ENCODE measurements around the gene APBB1IP.
"Not testable (repeated sequence)": the region's sequence is repeated elsewhere in the genome, so short reads cannot be mapped to it uniquely, and the experiment has no call there.

The APBB1IP gene

DNA sequence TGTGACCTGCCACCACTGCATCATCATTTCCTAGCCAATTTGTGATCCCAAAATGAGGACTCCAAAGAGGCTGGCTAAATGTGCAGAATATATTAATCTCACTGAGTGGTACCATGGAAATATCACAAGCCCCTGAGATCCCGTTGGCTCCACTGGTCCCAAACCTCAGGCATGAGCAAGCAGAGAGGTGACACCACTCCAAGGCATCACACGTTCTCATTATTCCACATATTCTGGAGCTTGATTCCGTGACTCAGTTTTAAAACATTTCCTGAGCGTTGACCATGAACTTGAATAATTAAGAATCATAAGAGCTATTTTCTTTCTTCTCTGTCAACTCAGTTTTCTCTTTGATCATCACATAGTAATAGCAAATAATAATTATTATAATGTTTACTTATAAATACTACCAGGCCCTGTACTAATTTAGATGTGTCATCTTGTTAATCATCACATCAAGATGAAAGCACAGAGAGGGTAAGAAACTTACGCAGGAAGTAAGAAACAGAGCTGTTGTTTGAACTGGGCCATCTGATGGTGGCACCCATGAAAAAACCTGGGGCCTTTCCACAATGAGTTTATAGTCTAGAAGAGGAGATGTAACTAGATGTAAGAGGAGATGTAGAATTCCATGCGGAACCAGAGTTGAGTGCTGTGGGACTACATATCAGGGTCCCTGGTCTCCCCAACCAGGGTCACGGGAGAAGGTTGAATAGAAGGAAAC, 3.5 kb downstream of the APBB1IP start:
- ATAC-seq (peak; percentile 9), DNase-seq (no peak)

DNA sequence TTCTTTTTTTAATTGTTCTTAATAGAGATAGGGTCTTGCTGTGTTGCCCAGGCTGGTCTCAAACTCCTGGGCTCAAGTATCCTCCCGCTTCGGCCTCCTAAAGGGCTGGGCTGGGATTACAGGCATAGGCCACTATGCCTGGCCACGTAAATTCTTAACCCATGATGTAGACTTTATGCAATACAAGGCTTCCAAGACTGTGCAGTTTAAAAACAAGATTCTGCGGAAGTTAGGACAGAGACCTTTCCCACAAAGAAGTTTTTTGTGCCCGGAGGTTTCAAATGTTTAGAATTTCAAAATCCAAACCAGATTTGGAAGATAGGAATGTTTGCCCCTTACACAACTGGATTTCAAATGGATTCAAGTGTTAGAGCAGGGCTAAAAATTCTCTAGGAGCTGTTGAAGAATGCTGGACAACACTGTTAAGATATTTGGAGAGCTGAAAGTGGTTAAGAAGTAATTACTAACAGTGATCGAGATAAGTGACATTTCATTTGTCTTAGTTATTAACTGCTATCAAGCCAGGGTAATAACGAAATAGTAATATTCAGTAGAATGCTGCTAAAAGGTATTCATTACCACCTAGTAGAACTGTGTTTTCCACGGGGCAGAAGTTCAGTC, 7.4 kb downstream of the APBB1IP start:
- DNase-seq (no peak), ATAC-seq (no peak)

DNA sequence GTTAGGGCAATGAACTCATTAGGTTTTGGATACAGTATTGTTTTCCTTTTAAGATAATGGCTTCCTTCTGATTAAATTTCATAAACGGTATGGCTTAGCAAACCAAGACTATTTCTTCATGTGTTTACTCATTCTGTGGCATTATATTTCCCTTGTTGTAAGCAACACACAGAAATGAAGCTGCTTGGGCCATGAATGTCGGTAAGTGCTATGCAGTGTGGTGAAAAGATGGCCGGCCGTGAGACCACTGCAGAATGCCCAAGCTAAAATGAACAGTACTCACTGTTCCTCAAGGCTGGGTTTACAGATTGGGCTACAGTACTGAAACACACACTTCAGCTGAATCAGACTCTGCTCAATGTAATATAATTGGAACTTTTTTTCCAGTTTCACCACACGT, 8.1 kb downstream of the APBB1IP start:
- ATAC-seq = peak; percentile 14
- DNase-seq = no peak

GRCh38 chr10:26448292-26448691, 10.2 kb downstream of the APBB1IP start:
- DNase-seq (no peak), ATAC-seq (no peak)

DNA sequence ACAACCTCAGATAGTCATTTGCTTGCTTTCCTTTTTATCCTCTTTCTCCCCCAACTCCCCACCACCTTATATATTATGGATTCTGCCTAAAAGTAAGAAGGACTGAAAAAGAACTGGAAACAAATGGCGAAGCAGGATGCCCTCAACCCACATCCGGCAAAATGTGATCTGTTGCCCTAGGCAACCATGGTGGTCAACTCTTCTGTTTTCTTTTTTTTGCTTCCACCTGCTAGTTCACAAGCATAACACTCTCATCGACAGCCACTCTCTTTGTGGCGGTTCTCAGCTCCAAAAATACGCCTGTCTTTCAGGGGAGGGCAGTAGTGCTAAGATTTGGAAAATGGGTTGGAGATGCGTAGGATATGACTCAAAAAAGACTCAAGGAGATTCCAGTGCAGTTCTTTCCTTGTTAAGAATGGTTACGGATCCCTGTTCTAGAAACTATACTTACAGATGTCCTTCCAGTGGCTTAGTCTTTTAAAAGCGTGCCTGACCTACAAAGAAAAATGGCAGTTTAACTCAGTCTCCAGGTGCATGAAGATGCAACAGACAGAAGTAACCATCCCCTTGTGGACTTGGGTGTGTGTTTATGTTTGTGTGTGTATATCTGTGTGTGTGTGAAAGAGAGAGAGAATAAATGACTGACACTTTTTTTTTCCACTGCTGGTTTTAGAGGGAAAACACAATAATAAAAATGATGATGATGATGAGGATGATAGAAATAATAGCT, 10.7 kb downstream of the APBB1IP start:
- DNase-seq (peak; percentile 64), ATAC-seq (peak; percentile 44)

DNA sequence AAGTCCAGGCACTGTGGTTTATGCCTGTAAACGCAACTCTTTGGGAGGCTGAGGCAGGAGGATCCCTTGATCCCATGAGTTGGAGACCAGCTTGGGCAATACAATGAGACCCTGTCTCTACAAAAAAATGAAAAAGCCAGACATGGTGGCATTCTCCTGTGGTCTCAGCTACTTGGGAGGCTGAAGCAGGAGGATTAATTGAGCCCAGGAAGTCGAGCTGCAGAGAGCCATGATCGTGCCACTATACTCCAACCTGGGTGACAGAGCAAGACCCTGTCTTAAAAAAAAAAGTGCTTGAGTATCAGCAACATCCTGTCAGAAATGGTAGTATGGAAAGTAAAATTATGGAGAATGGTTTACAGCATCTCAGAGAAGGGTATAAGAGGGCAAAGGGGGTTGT, 11.6 kb downstream of the APBB1IP start:
- ATAC-seq = no peak
- no peak for DNase-seq

- ATAC-seq = no peak
- DNase-seq = no peak
These were observed 13.8 kb downstream of the APBB1IP start for GRCh38 chr10:26451903-26452302.

GRCh38 chr10:26453850-26454249, 15.7 kb downstream of the APBB1IP start:
- no peak for ATAC-seq
- no peak for DNase-seq

DNA sequence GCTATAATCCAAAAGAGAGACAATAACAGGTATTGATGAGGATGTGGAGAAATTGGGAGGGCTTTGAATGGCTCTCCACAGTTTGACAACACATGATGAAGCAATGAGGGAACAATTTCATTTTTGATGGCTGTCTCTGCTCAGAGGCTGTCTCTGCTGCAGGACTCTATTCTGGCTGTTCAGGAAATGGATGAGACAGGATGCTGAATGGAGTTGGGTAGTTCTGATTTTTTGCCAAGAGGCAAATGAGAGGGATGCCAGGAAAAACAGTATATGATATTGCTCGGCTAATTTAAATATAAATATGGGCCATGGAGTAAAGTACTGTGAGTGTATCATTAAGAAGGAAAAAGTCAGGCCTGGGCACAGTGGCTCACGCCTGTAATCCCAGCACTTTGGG, 16.8 kb downstream of the APBB1IP start:
- ATAC-seq (no peak), DNase-seq (no peak)

DNA sequence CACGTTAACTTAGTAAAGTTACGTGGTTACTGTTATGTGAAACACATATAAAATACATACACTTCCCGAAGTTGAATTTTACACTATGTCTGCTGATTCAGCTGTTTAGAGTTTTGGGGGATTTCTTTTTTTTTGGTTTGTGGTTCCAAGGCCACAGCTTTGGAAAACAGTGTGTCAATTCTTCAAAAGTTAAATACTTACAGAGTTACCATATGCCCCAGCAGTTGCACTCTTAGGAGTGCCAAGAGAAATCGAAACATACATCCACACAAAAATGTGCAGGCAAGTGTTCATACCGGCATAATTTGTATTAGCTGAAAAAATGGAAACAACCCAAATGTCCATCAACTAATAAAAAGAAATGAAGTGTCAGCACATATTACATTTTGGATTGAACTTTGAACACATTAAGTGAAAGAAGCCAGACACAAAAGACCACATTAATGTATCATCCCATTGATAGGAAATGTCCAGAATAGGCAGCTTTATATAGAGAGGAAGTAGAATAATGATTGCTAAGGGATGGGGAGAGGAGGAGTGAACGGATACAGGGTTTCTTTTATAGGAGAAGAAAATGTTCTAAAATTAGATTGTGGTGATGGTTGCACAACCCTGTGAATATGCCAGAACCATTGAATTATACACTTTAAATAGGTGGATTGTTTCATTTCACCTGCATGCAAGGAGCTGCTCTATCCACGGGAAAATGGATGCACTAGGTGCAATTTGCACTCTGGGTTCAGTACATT, 17.6 kb downstream of the APBB1IP start:
- peak; percentile 66 for ATAC-seq
- no peak for DNase-seq

GRCh38 chr10:26457088-26457487, 18.9 kb downstream of the APBB1IP start:
- no peak for ATAC-seq
- no peak for DNase-seq

GRCh38 chr10:26460736-26461135, 22.6 kb downstream of the APBB1IP start:
- ATAC-seq (peak; percentile 26), DNase-seq (no peak)

DNA sequence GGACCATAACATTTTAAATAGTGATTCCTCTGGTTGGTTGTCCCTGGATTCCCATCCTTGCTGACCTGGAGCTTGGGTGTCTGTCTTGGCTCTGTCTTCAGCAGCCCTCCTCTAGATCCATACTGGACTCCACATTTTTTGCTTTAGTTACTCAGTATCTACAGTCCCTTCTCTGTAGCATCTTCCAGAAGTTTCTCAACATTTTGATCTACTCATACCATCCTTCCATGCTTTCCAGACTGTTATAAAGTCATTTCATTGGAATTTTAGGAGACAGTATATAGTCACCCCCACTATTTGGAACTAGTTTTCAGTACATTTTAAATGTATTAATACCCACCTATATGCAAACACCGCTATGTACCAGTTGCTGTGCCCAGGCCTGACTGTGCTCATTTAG, 25.8 kb downstream of the APBB1IP start:
- no peak for ATAC-seq
- no peak for DNase-seq

GRCh38 chr10:26464632-26465280, 26.6 kb downstream of the APBB1IP start:
- ATAC-seq (peak; percentile 71), DNase-seq (no peak)

DNA sequence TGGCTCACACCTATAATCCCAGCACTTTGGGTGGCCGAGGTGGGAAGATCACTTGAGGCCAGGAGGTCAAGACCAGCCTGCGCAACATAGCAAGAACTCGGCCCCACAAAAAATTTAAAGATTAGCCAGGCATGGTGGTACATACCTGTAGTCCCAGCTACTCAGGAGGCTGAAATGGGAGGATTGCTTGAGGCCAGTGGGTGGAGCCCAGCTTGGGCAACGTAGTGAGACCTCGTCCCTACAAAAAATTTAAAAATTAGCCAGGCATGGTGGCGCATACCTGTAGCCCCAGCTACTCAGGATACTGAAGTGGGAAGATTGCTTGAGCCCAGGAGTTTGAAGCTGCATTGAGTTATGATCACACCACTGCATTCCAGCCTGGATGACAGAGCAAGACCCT, 28.4 kb downstream of the APBB1IP start:
- not testable (repeated sequence) for DNase-seq, ATAC-seq

DNA sequence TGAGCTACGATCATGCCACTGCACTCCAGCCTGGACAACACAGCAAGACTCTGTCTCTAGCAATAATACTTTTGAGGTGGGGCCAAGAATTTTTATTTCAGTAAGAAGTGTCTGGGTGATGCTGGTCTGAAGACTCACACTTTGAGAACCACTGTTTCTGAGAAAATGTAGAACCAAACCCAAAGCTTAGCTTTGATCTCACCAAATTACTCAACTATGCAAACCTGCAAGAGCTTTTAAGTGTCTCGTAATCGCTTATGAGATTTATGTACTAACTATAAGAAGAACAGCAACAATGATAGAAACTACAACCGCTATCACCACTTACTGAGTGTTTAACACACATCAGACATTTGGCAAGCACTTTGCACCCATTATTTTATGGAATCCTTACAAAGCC, 29.5 kb downstream of the APBB1IP start:
- no peak for DNase-seq

DNA sequence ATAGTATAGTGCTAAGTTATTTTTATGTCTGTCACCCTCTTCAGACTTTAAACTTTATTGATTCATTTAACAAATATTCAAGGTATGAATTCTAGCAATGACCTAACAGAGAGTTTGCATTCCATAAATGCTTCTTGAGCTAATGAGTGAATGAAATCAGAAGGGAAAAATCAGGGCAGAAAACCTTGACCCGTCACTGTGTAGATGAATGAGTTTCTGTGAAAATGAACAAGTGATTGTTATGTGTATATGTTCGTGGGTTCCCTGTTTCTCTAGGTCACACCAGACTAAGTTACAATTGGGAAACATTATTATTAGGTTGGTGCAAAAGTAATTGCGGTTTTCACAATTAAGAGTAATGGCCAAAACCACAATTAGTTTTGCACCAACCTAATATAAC, 30.1 kb downstream of the APBB1IP start:
- ATAC-seq (no peak), DNase-seq (no peak)

More for the DNA sequence above, 29.5 kb downstream of the APBB1IP start:
- peak; percentile 37 for ATAC-seq

- ATAC-seq (peak; percentile 42), DNase-seq (peak; percentile 34)
These were observed 30.6 kb downstream of the APBB1IP start for GRCh38 chr10:26468700-26469099.

DNA sequence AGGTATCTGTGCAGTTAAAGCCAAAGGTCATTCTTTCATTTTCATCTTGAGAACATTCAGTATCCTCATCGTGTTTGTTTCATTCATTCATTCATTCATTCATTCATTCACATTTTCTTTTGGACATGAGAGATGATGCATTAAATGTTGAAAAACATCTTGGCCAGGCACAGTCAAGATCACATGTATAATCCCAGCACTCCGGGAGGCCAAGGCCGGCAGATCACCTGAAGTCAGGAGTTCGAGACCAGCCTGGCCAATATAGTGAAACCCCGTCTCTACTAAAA, 34.3 kb downstream of the APBB1IP start:
- no peak for DNase-seq
- ATAC-seq = no peak

DNA sequence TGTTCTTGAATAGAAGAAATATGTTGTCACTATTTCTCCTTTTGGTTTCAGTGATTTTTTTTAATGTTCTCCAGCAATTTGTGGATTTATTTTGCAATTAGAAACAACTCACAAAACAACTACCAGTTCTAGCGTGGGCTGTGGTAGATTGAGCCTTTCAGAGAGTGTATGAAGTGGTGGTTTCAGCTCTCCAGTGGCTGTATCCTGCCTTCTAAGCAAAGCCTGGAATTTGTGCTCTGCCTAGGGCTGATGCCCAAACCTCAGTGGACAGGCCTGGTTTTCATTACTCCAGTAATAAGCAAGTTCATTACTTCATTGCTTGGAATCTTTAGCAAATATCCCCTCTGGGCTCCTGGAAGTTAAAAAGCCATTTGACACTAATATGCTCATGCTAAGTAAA, 35.9 kb downstream of the APBB1IP start:
- no peak for DNase-seq
- peak; percentile 38 for ATAC-seq

DNA sequence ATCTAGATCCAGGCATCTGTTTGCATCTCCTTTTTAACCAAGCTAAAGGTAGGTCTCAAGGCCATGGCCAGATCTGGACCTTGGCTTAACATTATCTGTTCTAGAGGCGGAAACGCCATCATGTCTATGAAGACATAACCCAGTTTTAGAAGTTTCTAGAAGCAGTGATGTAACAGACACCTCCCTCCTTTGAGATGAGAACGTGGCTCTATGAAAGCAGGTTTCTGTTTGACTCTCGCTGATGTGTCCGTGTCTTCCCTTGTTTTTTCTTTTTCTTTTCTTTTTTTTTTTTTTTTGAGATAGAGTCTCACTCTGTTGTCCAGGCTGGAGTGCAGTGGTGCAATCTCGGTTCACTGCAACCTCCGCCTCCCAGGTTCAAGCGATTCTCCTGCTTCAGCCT, 36.7 kb downstream of the APBB1IP start:
- not testable (repeated sequence) for DNase-seq, ATAC-seq

DNA sequence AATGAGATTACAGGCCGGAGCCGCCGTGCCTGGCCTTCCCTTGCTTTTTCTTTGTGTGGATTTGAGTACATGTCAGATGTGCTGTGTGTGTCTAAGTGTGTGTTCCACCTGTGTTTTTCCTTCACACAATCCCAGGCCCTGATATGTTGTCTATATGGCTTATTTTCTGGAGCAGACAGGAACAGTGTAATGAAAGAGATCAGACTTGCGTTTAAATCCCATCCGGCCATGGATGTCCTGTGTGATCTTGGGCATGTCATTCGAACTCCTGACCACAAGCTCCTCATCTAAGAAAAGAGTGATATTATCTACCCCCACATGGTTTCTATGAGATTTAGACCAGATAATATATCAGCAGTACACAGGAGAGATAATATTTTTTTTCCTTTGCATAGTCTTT, 37.2 kb downstream of the APBB1IP start:
- DNase-seq (no peak), ATAC-seq (no peak)

Measured in stimulated activated naive CD8-positive, alpha-beta T cell treated with anti-CD3 and anti-CD28 coated beads, Interleukin-15, Interleukin-2, amounts not matched to agents 100 U/mL and 50 U/mL, for 24 hours (primary cell).